ENCODE data around the gene KCNK10.

The KCNK10 gene

DNA sequence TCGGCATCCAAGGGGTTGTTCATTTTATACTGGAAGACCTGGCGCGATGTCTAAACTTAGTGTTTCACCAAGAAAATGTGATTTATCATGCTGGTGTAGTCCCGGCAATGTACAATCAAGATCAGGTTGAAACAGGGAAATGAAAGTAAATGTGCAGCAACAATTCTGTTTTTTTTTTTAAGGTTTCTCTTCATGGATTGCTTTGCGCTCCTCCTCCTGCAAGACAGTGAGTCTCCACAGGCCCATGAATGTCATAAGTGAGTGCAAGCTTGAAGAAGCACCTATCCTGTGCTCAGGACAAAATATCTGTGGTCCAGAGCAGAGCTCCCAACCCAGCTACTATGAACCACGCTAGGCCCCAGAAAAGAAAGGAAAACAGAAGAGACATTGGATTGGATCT, 143.4 kb downstream of the KCNK10 start:
- no peak for DNase-seq (ENCODE audit: low spot score)

DNA sequence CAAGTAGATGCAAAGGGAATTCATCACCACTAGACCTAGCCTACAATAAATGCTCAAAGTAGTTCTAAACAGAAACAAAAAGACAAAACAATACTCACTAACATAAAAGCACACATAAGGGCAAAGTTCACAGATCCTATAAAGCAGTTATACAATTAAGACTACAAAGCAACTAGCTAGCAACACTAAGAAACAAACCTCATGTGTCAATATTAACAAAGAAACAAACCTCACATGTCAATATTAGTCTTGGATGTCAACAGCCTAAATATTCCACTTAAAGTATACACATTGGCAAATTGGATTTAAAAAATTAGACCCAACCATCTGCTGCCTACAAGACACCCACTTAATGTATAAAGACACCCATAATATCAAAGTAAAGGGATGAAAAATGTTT, 152.7 kb downstream of the KCNK10 start:
- no peak for DNase-seq (ENCODE audit: low spot score)

DNA sequence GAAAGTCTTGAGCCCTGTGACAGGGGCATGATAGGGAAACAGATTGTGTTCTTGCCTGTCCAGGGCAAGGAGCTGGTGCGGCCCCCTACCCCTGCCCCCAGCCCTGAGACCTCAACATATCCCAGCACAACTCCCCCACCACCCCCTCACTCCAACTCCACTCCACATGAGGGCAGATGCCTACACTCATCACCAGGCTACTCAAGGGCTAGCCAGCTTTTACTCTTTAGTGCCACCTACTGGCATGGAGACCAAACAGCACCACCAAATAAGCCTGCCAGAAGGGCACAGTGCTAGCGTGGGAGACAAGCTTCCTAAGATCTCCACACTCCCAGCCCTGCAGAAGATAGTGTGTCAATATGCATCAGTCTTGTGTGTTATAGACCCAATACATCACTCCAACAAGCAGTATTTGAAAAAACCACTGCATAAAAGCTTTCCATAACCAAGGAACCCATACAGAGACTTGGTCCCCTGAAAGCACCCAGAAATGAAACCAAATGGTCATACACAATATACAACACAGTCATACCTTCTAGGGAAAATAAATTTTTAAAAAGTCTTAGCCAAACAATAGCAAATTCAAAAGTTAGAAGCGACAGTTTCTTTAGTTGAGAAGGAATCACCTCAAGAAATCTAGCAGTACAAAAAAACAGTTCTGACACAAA, 154.4 kb downstream of the KCNK10 start:
- DNase-seq (ENCODE audit: low spot score): peak; percentile 51

DNA sequence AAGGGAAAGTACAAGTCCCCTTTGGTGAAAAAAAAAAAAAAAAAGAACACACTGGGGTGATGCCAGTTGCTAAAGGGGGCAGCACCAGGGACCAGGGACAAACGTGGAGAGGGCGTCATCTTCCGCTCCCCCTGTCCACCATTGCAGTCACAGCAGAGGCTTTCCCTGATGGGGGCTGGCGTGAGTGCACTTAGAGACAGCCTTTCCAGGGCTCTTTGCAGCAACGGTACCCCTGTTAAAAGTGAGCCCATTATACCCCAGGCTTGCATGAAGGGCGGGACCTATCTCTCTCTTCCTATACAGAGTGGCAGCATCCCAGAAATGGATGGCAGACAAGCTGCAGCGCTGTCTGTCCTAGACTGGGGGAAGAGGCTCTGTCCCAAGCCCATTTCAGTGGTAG, 155.0 kb downstream of the KCNK10 start:
- DNase-seq (ENCODE audit: low spot score): no peak

DNA sequence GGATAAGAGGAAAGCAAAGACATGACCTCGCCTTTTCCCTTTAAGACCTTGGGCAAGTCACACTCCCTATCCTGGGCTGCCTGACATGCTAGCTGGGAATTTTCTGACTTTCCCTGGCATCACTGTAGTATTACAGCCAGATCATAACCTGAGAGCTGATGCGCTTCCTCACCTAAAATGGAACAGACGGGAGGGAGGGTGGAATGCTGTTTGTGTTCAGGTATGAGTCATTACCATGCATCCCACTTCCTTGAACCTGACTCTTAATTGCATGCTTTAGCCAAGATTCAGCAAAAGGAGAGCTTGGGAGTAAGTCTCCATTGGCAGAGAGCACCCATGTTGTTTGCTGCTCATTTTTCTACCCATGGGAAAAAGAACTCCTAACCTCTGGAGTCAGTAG, 156.5 kb downstream of the KCNK10 start:
- no peak for DNase-seq (ENCODE audit: low spot score)

DNA sequence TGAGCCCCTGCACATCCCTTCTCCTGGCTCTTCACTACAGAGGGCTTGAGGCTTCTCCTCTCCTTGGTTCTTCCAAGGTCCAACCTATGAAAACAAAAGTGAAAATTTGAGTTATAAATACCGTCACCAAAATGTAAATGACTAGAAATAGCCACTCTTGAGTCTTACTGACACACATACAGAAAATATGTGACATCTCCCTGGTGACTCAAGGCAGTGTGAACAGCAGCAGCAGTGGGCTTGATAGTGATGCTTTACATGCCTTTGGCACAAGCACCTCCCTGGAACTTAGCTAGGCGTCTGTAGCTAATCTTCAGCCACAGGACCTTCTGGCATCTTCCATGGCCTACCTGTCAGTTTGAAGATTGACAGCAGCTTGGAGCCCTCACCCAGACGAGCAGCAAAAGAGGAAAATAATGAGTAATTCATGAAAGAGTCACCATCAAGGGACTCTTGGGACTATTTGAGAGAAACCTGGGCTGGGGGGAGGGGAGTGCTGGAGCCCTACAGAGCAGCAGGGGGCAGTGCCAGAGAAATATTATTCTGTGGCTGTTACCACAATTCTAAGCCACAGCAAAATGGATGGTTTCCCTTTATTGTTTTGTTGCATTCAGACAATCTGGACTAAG, 158.0 kb downstream of the KCNK10 start:
- DNase-seq (ENCODE audit: low spot score): no peak

DNA sequence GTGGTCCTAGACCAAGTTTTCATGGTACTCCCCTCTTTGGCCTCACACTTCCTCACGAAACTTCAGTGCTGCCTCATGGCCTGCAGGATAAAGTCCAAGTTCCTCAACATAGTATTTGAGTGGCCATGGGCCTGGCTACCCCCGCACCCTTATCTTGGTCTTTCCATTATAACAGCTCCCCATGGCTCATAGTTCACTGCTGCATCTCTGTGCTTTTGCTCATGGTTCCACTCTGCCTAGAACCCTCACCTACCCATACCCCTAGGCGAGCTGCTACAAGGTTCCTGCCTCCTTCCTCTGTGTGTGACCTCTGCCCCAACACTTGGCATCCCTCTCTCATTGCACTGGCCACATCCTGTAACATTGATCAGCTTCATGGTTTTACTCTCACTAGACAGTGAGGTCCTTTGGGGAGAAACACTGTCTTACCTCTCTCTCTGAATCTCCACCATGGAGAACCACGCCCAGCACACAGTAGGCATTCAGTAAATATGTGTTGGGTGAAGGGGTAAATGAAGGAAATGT, 159.3 kb downstream of the KCNK10 start:
- no peak for DNase-seq (ENCODE audit: low spot score)

DNA sequence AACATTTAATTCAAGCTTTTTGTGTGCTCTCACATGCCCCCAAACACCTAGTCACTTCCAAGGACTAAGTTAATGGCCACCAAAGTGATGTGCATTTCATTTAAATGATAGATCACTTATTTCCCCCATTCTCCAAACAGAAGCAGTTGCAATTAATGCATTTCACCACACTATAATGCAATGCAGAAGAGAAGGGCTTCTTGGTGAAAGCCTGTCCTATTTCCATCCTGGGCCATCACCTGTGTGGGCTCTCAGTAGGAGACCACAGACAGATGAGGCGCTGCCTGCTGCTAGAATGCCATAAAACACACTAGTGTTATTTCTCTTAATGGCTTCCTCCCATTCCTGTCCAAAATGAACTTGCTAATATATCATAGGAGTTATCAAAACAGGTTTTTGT, 166.9 kb downstream of the KCNK10 start:
- no peak for DNase-seq (ENCODE audit: low spot score)

DNA sequence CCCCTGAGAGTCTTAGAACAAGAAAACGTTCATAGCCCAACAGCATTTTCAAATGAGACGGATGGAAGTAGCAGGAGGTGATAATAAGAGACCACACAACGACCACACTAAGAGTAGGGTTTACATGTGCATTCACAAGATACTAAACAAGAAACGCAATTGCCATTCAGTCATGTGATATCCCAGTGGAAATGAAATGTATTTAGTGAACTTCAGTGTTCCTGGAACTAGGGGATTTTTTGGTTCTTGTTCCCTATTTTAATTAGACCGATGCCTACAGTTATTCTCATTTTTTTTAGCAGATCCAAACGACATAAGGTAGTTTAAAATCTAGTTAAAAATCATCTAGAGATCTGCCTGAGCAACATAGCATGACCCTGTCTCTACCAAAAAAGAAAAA, 168.1 kb downstream of the KCNK10 start:
- no peak for DNase-seq (ENCODE audit: low spot score)

DNA sequence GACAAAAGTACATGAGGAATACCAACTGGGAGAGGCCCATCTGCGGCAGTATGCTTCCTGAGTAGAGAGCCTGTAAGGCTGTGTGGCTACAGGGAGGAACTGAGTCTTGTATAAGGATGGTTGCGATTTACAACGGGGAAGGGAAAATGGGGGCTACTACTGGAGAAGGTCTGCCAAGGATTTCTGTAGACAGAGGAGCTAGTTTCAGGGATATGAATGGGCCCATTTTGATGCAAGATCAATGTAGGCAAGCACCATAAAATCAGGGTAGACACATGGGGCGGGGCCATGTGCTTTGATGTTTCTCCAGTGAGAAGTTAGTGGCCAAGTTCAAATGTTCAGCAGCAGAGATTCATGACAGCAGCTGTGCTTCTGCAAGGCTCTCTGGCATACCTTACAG, 168.7 kb downstream of the KCNK10 start:
- DNase-seq (ENCODE audit: low spot score): no peak

DNA sequence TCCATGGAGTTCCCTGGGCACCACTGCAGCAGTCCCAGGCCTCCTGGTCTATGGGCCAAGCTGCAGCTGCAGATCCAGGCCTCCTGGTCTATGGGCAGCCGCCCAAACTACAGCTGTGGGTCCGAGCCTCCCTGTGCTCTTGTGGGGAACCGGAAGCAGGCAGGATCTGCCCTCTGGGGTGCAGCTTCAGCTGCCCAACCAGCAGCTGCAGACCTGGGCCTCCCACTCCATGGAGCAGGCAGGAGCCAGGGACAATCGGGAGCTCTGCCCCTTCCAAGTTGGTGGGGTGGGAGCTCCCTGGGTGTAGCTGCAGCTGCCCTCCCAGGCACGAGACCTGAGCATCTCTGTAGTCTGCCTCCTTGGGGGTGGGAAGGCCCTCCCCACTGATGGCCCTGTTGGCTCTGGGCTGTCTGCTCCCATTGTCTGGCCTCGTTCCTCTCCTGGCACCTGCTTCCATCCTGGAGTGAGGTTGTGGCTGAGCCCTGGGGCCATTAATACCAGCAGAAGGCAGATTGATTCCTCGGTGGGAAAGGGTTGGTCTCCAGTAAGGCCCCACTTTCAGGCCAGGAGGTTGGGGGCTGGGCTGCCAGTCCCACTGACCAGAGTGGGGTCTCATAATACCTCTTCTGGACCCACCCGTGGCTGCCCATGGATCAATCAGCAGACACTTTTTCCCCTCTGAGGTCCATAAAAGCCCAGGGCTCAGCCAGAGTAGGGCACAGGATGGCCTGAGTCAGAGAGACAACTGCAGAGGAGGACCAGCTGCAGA, 176.0 kb downstream of the KCNK10 start:
- DNase-seq (ENCODE audit: low spot score): no peak

DNA sequence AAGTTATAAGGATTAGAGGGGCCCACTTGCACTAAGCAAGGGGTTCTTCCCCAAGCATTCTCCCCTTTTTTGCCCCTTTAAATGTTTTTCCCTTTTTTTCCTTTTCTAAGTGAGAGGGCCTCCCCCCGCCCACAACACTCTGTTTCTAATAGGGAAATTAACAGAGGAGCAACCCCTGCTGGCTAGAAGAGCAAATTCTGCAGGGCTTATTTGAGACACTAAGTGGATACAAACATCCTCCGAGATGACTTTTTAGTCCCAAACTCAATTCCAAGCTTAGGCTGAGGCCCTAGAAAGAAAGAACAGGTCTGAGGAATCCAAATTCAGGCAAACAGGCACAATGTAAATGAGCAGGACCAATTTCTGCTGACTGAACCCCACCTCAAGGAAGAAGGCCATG, 179.3 kb downstream of the KCNK10 start:
- no peak for DNase-seq (ENCODE audit: low spot score)

DNA sequence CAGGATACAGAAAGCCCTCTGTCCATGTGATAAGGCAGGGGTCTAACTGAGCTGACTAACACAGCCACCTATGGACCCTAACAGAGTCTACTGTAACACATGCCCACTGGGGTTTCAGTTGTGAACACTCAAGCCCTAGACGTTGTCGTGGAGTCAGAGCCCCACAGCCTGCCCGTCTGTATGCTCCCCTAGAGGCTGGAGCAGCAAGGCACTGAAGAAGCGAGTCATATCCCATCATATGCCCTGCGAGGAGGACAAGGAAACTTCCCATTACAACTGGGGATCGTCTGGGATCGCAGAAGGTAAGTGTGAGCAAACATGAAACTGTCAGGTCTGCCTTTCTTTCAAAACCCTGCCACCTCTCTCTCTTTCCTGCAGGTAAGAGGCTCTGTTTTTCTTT, 180.1 kb downstream of the KCNK10 start:
- no peak for DNase-seq (ENCODE audit: low spot score)

DNA sequence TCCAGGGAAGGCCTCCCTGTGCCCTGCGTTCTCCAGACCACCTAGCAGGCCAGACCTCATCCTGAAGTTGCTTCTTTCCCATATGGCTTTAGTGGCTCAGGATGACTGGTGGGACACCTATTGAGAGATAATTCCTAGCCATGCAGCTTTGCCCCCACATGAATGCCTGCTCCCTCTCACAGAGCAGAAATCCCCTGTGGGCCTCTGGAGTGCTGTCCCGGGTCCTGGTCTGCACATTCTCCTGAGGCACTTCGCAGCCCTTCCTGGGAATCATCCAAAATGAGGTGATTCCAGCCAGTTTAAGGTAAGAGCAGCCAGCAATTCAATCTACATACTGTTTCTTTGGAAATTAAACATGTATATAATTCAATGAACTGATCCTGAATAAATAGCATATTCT, 182.2 kb downstream of the KCNK10 start:
- no peak for DNase-seq (ENCODE audit: low spot score)

DNA sequence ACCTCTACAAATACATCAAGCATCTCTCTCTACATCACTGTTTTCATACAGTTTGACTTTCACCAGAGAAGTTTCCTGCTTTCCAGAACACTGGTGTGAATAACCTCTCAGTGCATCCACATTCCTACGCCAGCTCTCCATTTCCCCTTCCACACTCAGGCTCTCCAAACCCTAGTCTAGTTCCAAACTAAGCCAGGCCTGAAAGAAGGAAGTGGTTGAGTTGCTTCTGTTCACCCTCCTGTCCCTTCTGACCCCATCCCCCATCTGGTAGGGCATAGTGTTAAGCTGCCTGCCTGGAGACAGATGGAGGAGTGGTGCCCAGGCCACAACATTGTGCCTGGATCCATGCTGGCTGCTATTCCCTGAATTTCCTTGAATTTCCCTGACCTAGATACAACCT, 185.7 kb downstream of the KCNK10 start:
- DNase-seq (ENCODE audit: low spot score): no peak
